ENCODE results near the gene SMARCB1. TPM values are rescaled to one million over a fixed set of nuclear protein-coding genes. Genes with fewer than 3 reads are reported as not detected.

SMARCB1 gene
- total and polyA plus RNA-seq, 3 experiments from 2014 or later, result 40.4 to 120 (median 113) TPM

DNA sequence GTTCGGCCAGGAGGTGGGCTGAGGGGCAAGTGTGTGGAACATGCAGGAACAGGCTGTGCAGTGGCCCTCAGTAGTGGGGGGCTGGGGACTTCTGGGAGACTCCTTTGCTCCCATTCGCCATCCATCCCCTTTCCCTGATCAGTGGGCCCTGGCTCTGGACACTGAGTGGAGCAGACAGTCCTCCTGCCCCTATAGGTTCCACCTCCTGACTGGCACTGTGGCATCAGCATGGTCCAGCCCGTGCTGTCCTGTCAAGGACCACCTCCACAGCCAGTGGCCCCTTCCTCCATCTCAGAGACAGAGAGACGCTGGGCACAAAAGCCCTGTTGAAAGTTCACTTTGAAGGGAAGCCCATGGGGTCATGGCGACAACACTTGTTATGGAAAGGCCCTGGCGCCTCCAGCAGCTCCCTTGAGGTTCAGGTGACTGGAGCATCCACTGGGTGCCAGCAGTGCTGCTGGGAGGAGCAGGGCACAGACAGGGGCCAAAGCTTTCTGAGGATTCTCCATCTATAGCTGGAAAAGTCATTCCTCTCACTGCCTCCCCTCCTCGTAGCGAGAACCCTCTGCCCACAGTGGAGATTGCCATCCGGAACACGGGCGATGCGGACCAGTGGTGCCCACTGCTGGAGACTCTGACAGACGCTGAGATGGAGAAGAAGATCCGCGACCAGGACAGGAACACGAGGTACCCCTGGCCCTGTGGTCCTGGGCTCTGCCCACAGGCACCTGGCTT is 46.4 kb downstream of the SMARCB1 start:
- H3K27me3 ChIP-seq (ENCODE audit: insufficient read depth, low read length, poor library complexity, severe bottlenecking), result no peaks in the 10 kb centered on the region
- H3K9me3 ChIP-seq (ENCODE audit: low read length), result no peaks in the 10 kb centered on the region
- DNase-seq, result no peak
- no peak overlapping the region for H3K27ac ChIP-seq (ENCODE audit: low read depth, low read length)
- Mint-ChIP-seq H3K4me3 (no peak overlapping the region), H3K36me3 (peaks cover 0 to 51% (median 14%) of the 10 kb centered on the region in 3 donors), H3K4me1 (peaks cover 15 to 27% (median 19%) of the 10 kb centered on the region in 3 donors), H3K27ac (peak overlapping the region in 1 of 8 donors; percentile 64), H3K27me3 (no peaks in the 10 kb centered on the region), H3K9me3 (no peaks in the 10 kb centered on the region)
- H3K36me3 ChIP-seq (ENCODE audit: insufficient read depth, low read length), result peaks cover 4% of the 10 kb centered on the region
- peaks cover 4% of the 10 kb centered on the region for H3K4me1 ChIP-seq (ENCODE audit: insufficient read depth, low read length)
- ChIA-PET CTCF (interaction anchor here (1.4 kb wide), 1 partner anchor 17 kb away, joined by 5 read pairs; no protein-coding TSS in a partner anchor), POLR2A (no interaction called here)
- no peak overlapping the region for H3K4me3 ChIP-seq (ENCODE audit: low read length)

DNA sequence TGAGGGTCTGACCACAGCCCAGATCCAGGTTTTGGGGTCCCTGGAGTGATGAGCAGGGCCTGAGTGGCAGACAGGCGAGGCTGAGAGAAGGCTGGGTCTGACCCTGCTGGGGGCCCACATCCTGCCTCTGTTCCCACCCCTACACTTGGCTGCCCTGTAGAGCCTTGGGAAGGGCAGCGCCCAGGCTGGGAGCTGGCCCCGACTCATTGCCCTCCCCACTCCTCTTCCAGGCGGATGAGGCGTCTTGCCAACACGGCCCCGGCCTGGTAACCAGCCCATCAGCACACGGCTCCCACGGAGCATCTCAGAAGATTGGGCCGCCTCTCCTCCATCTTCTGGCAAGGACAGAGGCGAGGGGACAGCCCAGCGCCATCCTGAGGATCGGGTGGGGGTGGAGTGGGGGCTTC is 47.1 kb downstream of the SMARCB1 start:
- DNase-seq, result no peak
- Mint-ChIP-seq H3K27me3 (no peaks in the 10 kb centered on the region), H3K4me1 (peaks cover 16 to 28% (median 21%) of the 10 kb centered on the region in 3 donors), H3K36me3 (peaks cover 0 to 47% (median 11%) of the 10 kb centered on the region in 3 donors), H3K9me3 (no peaks in the 10 kb centered on the region), H3K4me3 (no peak overlapping the region), H3K27ac (no peak overlapping the region)
- Histone ChIP-seq H3K4me3 (ENCODE audit: low read length) (no peak overlapping the region), H3K27me3 (ENCODE audit: insufficient read depth, low read length, poor library complexity, severe bottlenecking) (no peaks in the 10 kb centered on the region), H3K4me1 (ENCODE audit: insufficient read depth, low read length) (peaks cover 5% of the 10 kb centered on the region), H3K27ac (ENCODE audit: low read depth, low read length) (no peak overlapping the region), H3K9me3 (ENCODE audit: low read length) (no peaks in the 10 kb centered on the region), H3K36me3 (ENCODE audit: insufficient read depth, low read length) (peaks cover 4% of the 10 kb centered on the region)
- ChIA-PET CTCF (interaction anchor here (1.4 kb wide), 1 partner anchor 16 kb away, joined by 5 read pairs; no protein-coding TSS in a partner anchor), POLR2A (no interaction called here)

DNA sequence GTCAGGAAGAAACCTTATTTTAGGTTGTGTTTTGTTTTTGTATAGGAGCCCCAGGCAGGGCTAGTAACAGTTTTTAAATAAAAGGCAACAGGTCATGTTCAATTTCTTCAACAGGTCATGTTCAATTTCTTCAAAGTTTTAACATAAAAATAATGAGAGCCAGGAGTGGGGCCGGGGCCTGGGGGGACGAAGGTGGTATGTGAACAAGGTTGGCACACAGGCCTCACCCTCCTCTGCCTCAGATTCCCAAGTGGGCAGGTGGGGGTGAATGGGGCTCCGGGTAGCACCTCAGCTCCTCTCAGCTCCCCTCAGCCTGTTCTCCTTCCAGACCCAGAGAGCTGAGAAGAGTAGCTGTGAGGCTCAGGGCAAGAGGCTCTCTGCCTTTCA is 47.6 kb downstream of the SMARCB1 start:
- no peaks in the 10 kb centered on the region for H3K9me3 ChIP-seq (ENCODE audit: low read length)
- peaks cover 4% of the 10 kb centered on the region for H3K36me3 ChIP-seq (ENCODE audit: insufficient read depth, low read length)
- Mint-ChIP-seq H3K9me3 (no peaks in the 10 kb centered on the region), H3K36me3 (peaks cover 0 to 44% (median 8%) of the 10 kb centered on the region in 3 donors), H3K4me1 (peaks cover 18 to 28% (median 26%) of the 10 kb centered on the region in 3 donors), H3K4me3 (no peak overlapping the region), H3K27ac (no peak overlapping the region), H3K27me3 (peaks cover 0 to 2% of the 10 kb centered on the region in 2 donors)
- H3K27ac ChIP-seq (ENCODE audit: low read depth, low read length), result no peak overlapping the region
- ChIA-PET POLR2A (no interaction called here), CTCF (interaction anchor here (1.4 kb wide), 1 partner anchor 15 kb away, joined by 4 read pairs; no protein-coding TSS in a partner anchor)
- peaks cover 6% of the 10 kb centered on the region for H3K4me1 ChIP-seq (ENCODE audit: insufficient read depth, low read length)
- DNase-seq, result no peak
- no peaks in the 10 kb centered on the region for H3K27me3 ChIP-seq (ENCODE audit: insufficient read depth, low read length, poor library complexity, severe bottlenecking)
- H3K4me3 ChIP-seq (ENCODE audit: low read length), result no peak overlapping the region

DNA sequence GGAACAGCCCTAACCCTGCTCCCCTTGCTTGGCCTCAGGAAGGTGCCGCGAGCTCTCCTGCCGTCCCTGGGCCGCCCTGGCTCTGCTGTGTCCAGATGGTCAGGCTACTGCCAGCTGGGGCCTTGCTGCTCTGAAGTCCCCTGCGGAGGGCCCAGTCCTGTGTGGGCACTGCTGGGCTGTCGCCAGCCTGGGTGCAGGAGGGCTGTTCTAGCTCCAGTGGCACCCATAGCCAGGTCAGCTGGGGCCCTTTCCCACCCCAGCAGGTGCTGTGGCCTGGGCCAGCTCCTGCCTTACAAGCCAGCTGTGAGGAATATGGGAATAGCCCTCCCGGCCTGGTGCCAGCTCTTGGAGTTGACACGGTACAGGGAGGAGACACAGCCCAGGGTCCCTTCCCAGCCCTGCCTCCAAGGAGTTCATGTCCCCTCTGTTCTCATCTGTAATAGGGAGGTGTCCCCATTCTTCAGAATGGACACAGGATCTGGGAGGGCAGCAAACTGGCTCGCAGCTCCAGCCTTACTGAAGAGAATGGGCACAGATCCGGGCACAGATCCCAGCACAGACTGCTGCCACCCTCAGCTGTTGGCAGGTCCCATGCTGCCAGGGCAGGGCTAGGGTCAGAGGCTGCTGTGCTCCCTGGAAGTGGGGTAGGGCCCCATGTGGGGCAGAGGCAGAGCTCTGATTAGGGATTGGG is 48.2 kb downstream of the SMARCB1 start:
- H3K4me3 ChIP-seq (ENCODE audit: low read length), result no peak overlapping the region
- no peaks in the 10 kb centered on the region for H3K9me3 Mint-ChIP-seq
- ChIA-PET CTCF (interaction anchor here (1.4 kb wide), 1 partner anchor 14 kb away, joined by 4 read pairs; no protein-coding TSS in a partner anchor), POLR2A (no interaction called here)
- H3K27me3 ChIP-seq (ENCODE audit: insufficient read depth, low read length, poor library complexity, severe bottlenecking), result no peaks in the 10 kb centered on the region
- DNase-seq, result no peak
- peaks cover 3% of the 10 kb centered on the region for H3K36me3 ChIP-seq (ENCODE audit: insufficient read depth, low read length)
- H3K27ac ChIP-seq (ENCODE audit: low read depth, low read length), result no peak overlapping the region
- no peak overlapping the region for H3K4me3 Mint-ChIP-seq
- peaks cover 0 to 2% of the 10 kb centered on the region in 2 donors for H3K27me3 Mint-ChIP-seq
- H3K27ac Mint-ChIP-seq, result no peak overlapping the region
- peaks cover 11% of the 10 kb centered on the region for H3K4me1 ChIP-seq (ENCODE audit: insufficient read depth, low read length)
- no peaks in the 10 kb centered on the region for H3K9me3 ChIP-seq (ENCODE audit: low read length)
- H3K4me1 Mint-ChIP-seq, result peaks cover 22 to 31% (median 28%) of the 10 kb centered on the region in 3 donors
- H3K36me3 Mint-ChIP-seq, result peaks cover 0 to 38% (median 4%) of the 10 kb centered on the region in 3 donors

DNA sequence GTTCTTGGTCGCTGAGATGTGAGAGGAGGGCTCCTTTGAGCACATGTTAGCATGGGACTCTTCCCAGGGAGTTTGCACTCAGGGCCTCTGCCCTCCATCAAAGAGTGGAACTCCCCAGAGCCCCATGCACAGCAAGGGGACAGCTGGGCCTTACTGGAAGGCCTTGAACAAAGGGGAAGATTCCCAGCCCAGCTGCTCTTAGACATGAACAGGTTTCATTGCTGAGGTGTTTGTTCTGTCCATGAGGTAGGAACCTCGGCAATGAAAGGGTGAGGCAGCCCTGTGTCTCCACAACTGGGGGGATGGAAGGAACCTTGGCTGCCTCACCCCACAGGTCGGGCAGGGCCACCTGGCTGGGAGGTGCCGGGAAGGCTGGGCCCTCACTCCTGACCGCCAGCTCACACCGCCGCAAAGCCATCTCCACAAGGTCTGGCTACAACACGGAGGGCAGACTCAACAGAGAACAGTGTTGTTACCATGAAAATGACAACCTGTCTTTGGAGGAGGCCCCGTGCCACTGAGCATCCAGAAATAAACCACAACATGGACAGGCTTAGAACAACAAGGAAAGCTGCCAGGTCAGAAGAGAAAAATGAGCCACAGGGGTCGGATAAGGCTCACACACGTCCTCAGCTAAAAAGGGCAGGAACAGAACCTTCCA is 48.8 kb downstream of the SMARCB1 start:
- Histone ChIP-seq H3K4me1 (ENCODE audit: insufficient read depth, low read length) (peaks cover 11% of the 10 kb centered on the region), H3K36me3 (ENCODE audit: insufficient read depth, low read length) (no peaks in the 10 kb centered on the region), H3K9me3 (ENCODE audit: low read length) (no peaks in the 10 kb centered on the region), H3K4me3 (ENCODE audit: low read length) (no peak overlapping the region), H3K27ac (ENCODE audit: low read depth, low read length) (no peak overlapping the region), H3K27me3 (ENCODE audit: insufficient read depth, low read length, poor library complexity, severe bottlenecking) (no peaks in the 10 kb centered on the region)
- H3K9me3 Mint-ChIP-seq, result no peaks in the 10 kb centered on the region
- CTCF ChIA-PET, result interaction anchor here (1.4 kb wide), 1 partner anchor 14 kb away, joined by 4 read pairs; no protein-coding TSS in a partner anchor
- peaks cover 19 to 29% (median 23%) of the 10 kb centered on the region in 3 donors for H3K4me1 Mint-ChIP-seq
- POLR2A ChIA-PET, result no interaction called here
- peaks cover 0 to 33% (median 2%) of the 10 kb centered on the region in 3 donors for H3K36me3 Mint-ChIP-seq
- peaks cover 0 to 2% of the 10 kb centered on the region in 2 donors for H3K27me3 Mint-ChIP-seq
- H3K4me3 Mint-ChIP-seq, result peak overlapping the region in 1 of 7 donors; percentile 6
- H3K27ac Mint-ChIP-seq, result peak overlapping the region in 1 of 8 donors; percentile 47
- DNase-seq, result no peak

DNA sequence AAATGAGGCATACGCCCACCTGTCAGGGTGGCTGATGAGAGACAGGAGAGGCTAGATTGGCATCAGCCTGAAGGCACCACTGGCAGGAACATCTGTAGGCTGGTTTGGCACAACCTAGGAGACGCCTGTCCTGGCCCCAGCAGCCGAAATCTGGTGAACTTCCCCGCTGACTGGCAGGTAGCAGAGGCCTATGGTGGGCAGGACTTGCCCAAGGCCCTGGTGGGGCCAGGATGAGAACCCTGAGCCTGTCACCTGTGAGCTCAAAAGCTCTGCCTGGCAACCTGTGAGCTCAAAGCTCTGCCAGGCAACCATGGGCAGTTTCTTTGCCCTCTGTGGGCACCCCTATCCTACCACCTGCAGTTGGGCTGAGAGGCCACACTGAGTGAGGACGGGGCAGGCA is 49.5 kb downstream of the SMARCB1 start:
- ChIA-PET CTCF (interaction anchor here (3.0 kb wide), 1 partner anchor 13 kb away, joined by 14 read pairs; no protein-coding TSS in a partner anchor), POLR2A (no interaction called here)
- H3K4me1 ChIP-seq (ENCODE audit: insufficient read depth, low read length), result peaks cover 11% of the 10 kb centered on the region
- H3K27me3 Mint-ChIP-seq, result peaks cover 0 to 2% of the 10 kb centered on the region in 2 donors
- no peaks in the 10 kb centered on the region for H3K9me3 ChIP-seq (ENCODE audit: low read length)
- H3K4me1 Mint-ChIP-seq, result peaks cover 19 to 29% (median 19%) of the 10 kb centered on the region in 3 donors
- no peaks in the 10 kb centered on the region for H3K36me3 ChIP-seq (ENCODE audit: insufficient read depth, low read length)
- peak overlapping the region in 5 of 8 donors; percentile 37 to 72 (median 58) for H3K27ac Mint-ChIP-seq
- no peak for DNase-seq
- peak overlapping the region in 3 of 7 donors; percentile 15 to 68 (median 50) for H3K4me3 Mint-ChIP-seq
- no peak overlapping the region for H3K4me3 ChIP-seq (ENCODE audit: low read length)
- H3K36me3 Mint-ChIP-seq, result peaks cover 0 to 28% (median 0%) of the 10 kb centered on the region in 3 donors
- no peaks in the 10 kb centered on the region for H3K9me3 Mint-ChIP-seq
- no peaks in the 10 kb centered on the region for H3K27me3 ChIP-seq (ENCODE audit: insufficient read depth, low read length, poor library complexity, severe bottlenecking)
- no peak overlapping the region for H3K27ac ChIP-seq (ENCODE audit: low read depth, low read length)

DNA sequence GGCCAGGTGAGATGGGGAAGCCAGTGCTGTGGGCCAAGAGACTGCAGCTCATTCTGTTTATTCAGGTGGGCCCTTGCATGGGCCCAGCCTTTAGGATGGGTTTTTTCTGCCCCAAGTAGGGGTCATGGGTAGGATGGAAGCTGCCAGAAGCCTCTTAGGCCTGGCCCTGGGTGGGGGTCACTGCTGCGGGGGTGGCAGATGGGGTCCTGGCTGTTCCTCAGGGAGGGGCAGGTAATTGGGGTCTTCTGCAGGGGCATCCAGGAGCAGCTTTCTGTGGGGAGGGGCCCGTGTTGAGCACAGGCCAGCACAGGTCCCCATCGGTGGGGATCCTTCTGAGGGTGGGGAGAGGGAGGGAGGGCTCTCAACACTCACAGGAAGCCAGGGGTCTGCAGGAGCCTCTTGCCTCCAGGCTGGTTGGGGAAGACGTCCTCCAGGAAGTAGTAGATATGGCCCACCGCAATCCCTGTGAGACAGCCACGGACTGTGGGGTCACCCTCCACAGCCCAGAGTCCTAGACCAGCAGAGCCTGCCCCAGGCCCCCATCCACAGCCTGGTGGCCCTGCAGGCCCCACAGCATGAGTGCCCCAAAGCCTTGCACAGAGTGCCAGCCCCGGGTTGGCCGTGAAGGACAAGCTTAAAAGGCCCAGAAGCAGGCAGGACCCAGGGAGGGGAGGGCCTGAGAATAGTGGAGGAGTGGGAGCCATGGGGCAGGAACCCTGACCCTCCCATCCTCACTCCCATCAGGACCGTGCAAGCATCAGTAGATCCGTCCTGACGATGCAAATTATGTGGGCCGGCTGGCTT is 50.1 kb downstream of the SMARCB1 start:
- Histone ChIP-seq H3K27me3 (ENCODE audit: insufficient read depth, low read length, poor library complexity, severe bottlenecking) (no peaks in the 10 kb centered on the region), H3K9me3 (ENCODE audit: low read length) (no peaks in the 10 kb centered on the region), H3K36me3 (ENCODE audit: insufficient read depth, low read length) (no peaks in the 10 kb centered on the region), H3K4me1 (ENCODE audit: insufficient read depth, low read length) (peaks cover 11% of the 10 kb centered on the region), H3K4me3 (ENCODE audit: low read length) (no peak overlapping the region), H3K27ac (ENCODE audit: low read depth, low read length) (no peak overlapping the region)
- POLR2A ChIA-PET, result no interaction called here
- CTCF ChIA-PET, result interaction anchor here (3.0 kb wide), 1 partner anchor 13 kb away, joined by 14 read pairs; no protein-coding TSS in a partner anchor
- Mint-ChIP-seq H3K27me3 (peaks cover 0 to 2% of the 10 kb centered on the region in 2 donors), H3K9me3 (no peaks in the 10 kb centered on the region), H3K36me3 (peaks cover 0 to 26% (median 0%) of the 10 kb centered on the region in 3 donors), H3K4me1 (peaks cover 19 to 29% (median 19%) of the 10 kb centered on the region in 3 donors), H3K4me3 (peak overlapping the region in 5 of 7 donors; percentile 43 to 91 (median 67)), H3K27ac (peak overlapping the region in 5 of 8 donors; percentile 43 to 81 (median 68))
- no peak for DNase-seq

Data from CD8-positive, alpha-beta memory T cell (primary cell).